Astrocyte of the hippocampus (primary cell): ENCODE results near the gene COPS4.
"Not testable (repeated sequence)": the region's sequence is repeated elsewhere in the genome, so short reads cannot be mapped to it uniquely, and the experiment has no call there.

Source experiments
- DNase-seq: peaks from one replicate; pipeline ENCODE4 v3.0.0; 2011; ENCODE audit warnings: low read depth, low spot score

The COPS4 gene

GRCh38 chr4:83083925-83084475 lies 49.0 kb downstream of the COPS4 start:
- no peak for DNase-seq

DNA sequence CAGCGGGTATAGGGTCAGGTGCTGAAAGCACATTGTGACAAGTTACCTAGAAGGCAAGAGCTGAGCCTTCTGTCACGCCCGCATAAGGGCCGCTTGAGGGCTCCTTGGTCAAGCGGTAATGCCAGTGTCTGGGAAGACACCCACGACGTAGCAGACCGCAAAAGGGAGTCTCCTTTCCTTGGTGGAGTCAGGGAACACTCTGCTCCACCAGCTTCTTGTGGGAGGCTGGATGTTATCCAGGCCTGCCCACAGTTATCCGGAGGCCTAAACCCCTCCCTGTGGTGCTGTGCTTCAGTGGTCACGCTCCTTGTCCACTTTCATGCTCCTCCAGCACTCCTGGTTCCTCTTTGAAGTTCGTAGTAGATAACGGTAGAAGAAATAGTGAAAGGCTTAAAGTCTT lies 50.0 kb downstream of the COPS4 start:
- not testable (repeated sequence) for DNase-seq

- DNase-seq: no peak
These were observed 54.6 kb downstream of the COPS4 start for GRCh38 chr4:83089410-83090157.

GRCh38 chr4:83093060-83093640 lies 58.2 kb downstream of the COPS4 start:
- no peak for DNase-seq

DNA sequence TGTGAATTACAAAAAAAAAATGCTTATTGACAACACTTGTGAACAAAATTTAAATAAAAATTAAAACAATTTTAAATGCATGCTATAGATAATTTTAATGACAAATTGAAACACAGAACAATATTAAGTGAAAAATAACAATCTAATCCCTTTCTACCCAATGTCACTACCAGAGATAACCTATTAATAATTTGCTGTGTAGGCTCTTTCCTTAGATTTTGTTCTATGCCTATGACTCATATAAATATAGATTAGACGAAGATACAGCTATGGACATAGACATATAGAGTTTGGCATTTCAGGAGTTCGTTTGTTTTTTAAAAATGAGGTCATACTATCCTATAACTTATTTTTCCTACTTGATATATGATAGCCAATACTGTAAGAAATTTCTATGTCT lies 61.4 kb downstream of the COPS4 start:
- no peak for DNase-seq

DNA sequence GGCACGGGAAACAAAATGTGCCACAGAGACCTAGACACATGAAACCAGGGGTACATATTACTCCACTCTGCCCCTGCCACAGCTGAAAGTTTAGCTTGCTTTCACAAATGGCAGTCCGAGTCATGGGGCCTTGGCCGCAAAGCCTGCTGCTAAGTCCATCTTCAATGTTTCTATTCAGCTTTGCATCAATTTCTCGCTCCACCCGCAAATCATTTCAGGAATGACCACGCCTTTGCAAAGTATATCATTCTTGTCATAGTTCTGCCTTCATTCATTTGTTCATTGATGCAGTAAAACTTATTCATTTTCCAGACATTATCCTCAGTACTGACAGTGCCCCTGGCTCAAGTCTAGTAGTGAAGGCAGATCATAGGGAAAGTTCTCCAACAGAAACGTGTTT lies 70.0 kb downstream of the COPS4 start:
- DNase-seq: peak; percentile 5

DNA sequence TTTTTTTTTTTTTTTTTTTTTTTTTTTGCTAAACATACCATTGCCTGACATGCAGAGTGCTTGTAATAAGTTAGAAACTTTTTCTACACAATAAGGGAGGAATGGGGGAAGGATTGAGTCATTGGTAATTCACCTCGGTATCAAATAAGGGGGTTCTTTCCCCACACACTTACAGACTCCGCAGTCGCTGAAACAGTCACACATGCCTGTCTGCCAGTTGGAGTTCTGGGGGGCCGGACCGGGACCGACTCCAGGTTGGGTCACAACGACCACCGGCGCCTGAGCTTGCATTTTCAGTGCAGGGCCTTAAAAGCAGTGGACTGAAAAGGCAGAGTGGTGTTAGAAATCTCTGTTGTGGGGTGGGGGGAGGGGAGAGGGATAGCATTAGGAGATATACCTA lies 72.6 kb downstream of the COPS4 start:
- DNase-seq: no peak

DNA sequence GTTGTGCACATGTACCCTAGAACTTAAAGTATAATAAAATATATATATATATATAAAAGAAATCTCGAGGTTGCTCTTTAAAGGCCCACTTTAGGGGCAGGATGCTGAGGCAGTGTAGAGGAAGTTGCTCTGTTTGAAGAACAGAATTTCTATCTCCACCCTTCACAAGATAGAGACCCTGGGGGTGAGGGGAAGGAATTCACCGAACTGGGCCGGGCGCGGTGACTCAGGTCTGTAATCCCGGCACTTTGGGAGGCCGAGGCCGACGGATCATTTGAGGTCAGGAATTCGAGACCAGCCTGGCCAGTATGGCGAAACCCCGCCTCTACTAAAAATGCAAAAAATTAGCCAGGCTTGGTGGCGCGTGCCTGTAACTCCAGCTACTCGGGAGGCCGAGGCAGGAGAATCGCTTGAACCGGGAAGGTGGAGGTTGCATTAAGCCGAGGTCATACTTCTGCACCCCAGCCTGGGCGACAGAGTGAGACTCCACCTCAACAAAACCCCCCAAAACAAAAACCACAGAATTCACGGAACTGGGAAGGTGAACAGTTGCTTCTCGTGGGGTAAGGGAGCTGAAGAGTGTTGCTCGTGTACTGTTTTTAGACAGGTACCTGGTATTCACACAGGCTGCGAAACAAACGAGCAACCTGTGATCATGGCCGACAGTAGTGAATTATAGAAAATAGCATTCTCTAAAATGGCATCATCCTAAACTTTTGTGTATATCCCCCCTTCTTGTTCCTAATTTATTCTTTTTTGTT lies 73.3 kb downstream of the COPS4 start:
- no peak for DNase-seq

GRCh38 chr4:83109480-83110222 lies 74.7 kb downstream of the COPS4 start:
- peak; percentile 72 for DNase-seq

- DNase-seq: peak; percentile 89
These were observed 75.4 kb downstream of the COPS4 start for GRCh38 chr4:83110223-83110945.

DNA sequence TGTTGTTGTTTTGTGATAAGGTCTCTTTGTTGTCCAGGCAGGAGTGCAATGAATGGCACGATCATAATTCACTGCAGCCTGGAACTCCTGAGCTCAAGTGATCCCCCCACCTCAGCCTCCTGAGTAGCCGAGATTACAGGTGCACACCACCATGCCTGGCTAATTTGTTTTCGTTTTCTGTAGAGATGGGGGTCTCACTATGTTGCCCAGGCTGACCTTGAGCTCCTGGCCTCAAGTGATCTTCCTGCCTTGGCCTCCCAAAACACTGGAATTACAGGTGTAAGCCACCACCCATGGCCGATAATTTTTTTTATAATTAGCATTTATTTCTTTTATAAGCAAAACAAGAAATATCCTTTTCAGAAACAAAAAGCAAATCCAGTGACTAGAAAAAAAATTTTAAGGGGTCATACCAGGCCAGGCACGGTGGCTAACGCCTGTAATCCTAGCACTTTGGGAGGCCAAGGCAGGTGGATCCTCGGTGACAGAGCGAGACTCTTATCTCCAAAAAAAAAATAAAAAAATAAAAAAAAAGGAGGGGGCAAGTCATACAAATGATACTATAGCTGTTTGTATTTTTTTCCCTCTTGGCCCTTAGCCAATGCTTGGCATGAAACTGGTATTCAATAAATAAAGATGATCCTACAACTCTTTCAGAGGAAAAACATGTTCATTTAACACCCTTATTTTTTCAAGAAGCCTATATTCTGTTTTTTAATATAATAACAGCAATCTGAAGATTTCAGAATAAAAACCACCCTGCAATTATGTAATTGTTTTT lies 76.2 kb downstream of the COPS4 start:
- DNase-seq: no peak

- not testable (repeated sequence) for DNase-seq
These were observed 76.8 kb downstream of the COPS4 start for GRCh38 chr4:83111751-83112141.

DNA sequence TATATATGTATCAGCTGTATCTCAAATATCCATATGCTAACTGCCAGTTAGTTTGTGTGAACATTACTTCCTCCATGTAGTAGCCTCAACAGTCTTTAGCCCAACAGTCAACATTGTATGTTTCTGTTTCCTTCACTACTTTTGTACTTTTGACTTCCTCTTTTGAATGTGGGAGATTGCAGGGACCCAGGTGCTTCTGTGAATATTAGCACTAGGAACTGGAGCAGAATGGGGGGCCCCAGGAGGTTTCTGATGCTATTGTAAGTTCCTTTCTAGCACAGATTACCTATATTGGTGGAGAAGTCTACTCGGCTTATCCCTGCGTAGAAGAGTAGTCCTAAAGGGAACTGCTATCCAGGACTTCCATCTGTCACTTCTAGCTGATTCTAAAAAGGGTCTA lies 77.2 kb downstream of the COPS4 start:
- no peak for DNase-seq

- DNase-seq: peak; percentile 57
These were observed 77.9 kb downstream of the COPS4 start for GRCh38 chr4:83112678-83113428.

- DNase-seq: peak; percentile 28
These were observed 78.4 kb downstream of the COPS4 start for GRCh38 chr4:83113429-83113786.

DNA sequence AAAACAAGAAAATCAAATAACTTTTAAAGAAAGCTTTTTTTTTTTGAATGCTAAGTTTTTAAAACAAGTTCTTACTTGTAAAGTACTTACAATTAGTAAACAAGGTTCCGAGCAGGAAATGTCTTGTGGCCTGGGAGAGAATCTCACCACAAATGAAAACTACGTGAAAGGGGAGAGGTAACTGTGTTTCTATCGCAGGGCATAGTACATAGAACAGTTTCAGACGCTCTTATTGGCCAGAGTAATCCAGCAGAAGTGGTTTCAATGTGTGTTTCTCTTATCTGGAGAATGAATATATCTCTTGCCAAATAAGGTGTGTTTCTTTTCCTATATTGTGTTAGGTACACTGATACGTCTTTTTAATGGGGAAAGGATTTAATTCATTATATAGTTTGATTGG lies 79.6 kb downstream of the COPS4 start, which contains the start of gene PLAC8:
PLAC8 (minus strand) TSS at position 154 of the 400 bp plus-strand sequence. CDS start 6,808 bp downstream, outside the sequence.
- peak; percentile 35 for DNase-seq

DNA sequence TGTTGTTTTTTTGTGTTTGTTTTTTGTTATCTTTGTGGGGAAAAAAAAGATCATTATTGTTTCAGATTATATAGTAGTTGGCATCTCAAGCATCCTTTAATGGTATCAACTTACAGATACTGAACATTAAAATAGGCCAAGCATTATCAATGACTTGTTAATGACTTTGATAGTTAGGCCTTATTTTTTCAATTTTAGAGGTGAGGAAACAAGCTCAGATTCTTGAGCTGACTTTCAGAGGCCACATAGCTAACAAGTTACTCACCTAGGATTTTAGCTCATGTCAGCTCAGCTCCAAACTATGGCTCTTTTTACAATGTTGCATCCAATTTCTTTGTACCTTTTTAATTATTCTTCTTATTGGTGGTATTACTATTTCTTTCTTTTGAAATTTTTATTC lies 80.0 kb downstream of the COPS4 start:
- DNase-seq: peak; percentile 65

DNA sequence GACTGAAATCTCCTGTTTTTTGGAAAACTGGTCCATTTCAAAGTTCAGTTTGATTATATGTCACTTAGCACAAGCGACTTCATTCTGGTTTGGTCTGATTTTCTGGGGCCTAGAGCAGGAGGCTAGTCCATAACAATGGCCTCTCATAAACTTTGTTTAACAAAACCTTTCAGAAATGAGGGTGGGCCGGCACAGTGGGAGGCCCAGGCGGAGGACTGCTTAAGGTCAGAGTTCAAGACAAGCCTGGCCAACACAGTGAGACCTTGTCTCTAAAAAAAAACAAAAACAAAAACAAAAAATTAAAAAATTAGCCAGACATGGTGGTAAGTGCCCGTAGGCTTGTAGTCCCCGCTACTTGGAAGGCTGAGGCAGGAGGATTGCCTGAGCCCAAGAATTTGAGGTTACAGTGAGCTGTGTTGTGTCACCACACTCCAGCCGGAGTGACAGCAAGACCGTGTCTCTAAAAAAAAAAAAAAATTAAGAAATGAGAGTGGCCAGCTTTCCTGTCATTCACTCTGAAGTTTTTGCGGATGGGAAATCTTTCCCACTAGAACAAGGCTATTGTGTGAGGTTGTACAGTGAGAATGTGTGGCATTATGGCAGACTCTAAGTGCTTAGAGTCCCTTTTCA lies 80.8 kb downstream of the COPS4 start:
- peak; percentile 17 for DNase-seq

DNA sequence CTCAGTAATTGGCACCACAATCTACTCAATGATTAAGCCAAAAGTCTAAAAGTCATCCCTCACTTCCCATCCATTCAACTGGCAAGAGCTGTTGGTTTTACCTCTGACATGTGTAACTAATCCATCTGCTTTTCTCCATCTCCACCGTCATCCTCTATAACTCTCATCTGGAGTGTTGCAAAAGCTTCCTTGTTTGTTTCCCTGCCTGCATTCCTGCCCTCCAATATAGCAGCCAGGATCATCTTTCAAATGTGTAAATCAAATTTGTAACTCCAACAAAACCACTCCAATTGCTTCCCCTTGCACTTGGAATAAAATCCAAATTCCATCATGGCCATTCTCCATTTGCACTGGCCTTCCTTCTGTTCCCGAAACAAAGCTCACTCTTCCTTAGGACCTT lies 83.9 kb downstream of the COPS4 start:
- no peak for DNase-seq
